Smooth muscle cell (in vitro differentiated cells): Measurements from ENCODE around the gene MICAL3. TPM values are rescaled to one million over a fixed set of nuclear protein-coding genes. Genes with fewer than 3 reads are reported as not detected.

ENCODE experiments used
- DNase-seq: peaks from one replicate; lab custom pipeline; 2025; ENCODE audit not compliant: unreplicated experiment; lab: John Stamatoyannopoulos, UW
- H2AFZ ChIP-seq: fragments of 200-600 bp; sonication (generic); 2 replicates; pipeline ENCODE4 v1.6.0; 2016; ENCODE audit warnings: antibody characterized with exemption, low read depth, mild to moderate bottlenecking
- H3F3A ChIP-seq: fragments of 200-600 bp; sonication (generic); 2 replicates; pipeline ENCODE4 v1.6.0; 2017; ENCODE audit warnings: antibody characterized with exemption, low read depth
- H3K27ac ChIP-seq: fragments of 200-600 bp; sonication (generic); 2 replicates; pipeline ENCODE4 v1.5.1; 2016; ENCODE audit warnings: low read depth, mild to moderate bottlenecking
- H3K27me3 ChIP-seq: fragments of 200-600 bp; sonication (generic); 2 replicates; pipeline ENCODE4 v1.6.1; 2016; ENCODE audit warnings: low read depth, mild to moderate bottlenecking
- H3K36me3 ChIP-seq: fragments of 200-600 bp; sonication (generic); 2 replicates; pipeline ENCODE4 v1.5.1; 2016; ENCODE audit warnings: low read depth
- H3K4me1 ChIP-seq: fragments of 200-600 bp; sonication (generic); 2 replicates; pipeline ENCODE4 v1.5.1; 2016; ENCODE audit warnings: low read depth
- H3K4me2 ChIP-seq: fragments of 200-600 bp; sonication (generic); 2 replicates; pipeline ENCODE4 v1.6.0; 2016; ENCODE audit warnings: mild to moderate bottlenecking
- H3K4me3 ChIP-seq: fragments of 200-600 bp; sonication (generic); 2 replicates; pipeline ENCODE4 v1.5.1; 2016; ENCODE audit warnings: mild to moderate bottlenecking
- H3K79me2 ChIP-seq: fragments of 200-600 bp; sonication (generic); 2 replicates; pipeline ENCODE4 v1.6.0; 2016; ENCODE audit warnings: low read depth, mild to moderate bottlenecking
- H3K9ac ChIP-seq: fragments of 200-600 bp; sonication (generic); 2 replicates; pipeline ENCODE4 v1.6.0; 2016; ENCODE audit warnings: low read depth
- H3K9me3 ChIP-seq: fragments of 200-600 bp; sonication (generic); replicated peaks from 2 replicates; pipeline ENCODE4 v1.5.1; 2016; ENCODE audit warnings: low read depth
- H4K20me1 ChIP-seq: fragments of 200-600 bp; sonication (generic); 2 replicates; pipeline ENCODE4 v1.6.0; 2016; ENCODE audit warnings: low read depth
- WGBS: methylation state at CpG from one replicate; pipeline ENCODE4 v1.1.7; 2016; ENCODE audit warnings: low lambda C conversion rate; 5-methylcytosine and 5-hydroxymethylcytosine counted together
- polyA plus RNA-seq: library from polyadenylated mRNA; unstranded; fragments of >200 nt; fragmentation: Nextera tagmentation; extraction: Ambion mirVana; gene quantifications from 2 replicates; pipeline ENCODE4 v1.2.1, GENCODE V29; 2016
- total RNA-seq: library from RNA; depleted of rRNA; stranded (reverse); fragments of >200 nt; gene quantifications from 2 replicates; pipeline ENCODE4 v1.2.3, GENCODE V29; 2014
- TF ChIP-seq, protein P1 (sequence below): fragments of 200-600 bp; sonication (generic); IDR thresholded peaks from 2 replicates; pipeline ENCODE4 v1.5.1; 2017; ENCODE audit warnings: borderline replicate concordance, mild to moderate bottlenecking, antibody characterized with exemption; ENCODE audit not compliant: insufficient read depth, poor library complexity, severe bottlenecking

The MICAL3 gene
- total and polyA plus RNA-seq, 2 experiments from 2014 or later = 3.1 to 28.6 TPM

DNA sequence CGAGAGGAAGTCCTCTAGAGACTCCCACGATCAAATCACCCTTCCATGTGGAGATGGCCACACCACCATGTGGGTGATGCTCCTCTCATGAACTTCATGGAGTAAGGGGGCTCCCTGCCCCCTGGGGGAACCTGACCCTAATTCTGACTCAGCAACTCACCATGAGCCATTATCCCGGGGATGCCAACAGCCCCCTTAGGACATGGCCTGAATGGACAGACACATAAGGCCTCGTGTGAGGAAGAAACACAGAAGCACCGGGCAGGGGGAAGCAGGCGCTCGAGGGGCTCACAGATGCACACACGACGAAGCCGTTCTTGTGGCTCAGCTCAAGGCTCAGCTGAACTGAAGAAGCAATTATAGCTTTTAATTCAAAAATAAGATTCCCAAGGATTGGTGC, 150.6 kb downstream of the MICAL3 start:
- H2AFZ ChIP-seq = no peak overlapping the region
- H3K4me1 ChIP-seq = no peaks in the 10 kb centered on the region
- H3K79me2 ChIP-seq = no peaks in the 10 kb centered on the region
- H3F3A ChIP-seq = no peaks in the 10 kb centered on the region
- H3K36me3 ChIP-seq = no peaks in the 10 kb centered on the region
- no peak overlapping the region for H3K27ac ChIP-seq
- no peak overlapping the region for H3K4me3 ChIP-seq
- H3K9ac ChIP-seq = no peak overlapping the region
- no peak for DNase-seq
- peaks cover 4% of the 10 kb centered on the region for H4K20me1 ChIP-seq
- no peak overlapping the region for H3K4me2 ChIP-seq
- 99% methylated on average over 10 of the region's 10 CpGs for WGBS
- H3K27me3 ChIP-seq = no peaks in the 10 kb centered on the region
- TF ChIP-seq, protein P1, sequence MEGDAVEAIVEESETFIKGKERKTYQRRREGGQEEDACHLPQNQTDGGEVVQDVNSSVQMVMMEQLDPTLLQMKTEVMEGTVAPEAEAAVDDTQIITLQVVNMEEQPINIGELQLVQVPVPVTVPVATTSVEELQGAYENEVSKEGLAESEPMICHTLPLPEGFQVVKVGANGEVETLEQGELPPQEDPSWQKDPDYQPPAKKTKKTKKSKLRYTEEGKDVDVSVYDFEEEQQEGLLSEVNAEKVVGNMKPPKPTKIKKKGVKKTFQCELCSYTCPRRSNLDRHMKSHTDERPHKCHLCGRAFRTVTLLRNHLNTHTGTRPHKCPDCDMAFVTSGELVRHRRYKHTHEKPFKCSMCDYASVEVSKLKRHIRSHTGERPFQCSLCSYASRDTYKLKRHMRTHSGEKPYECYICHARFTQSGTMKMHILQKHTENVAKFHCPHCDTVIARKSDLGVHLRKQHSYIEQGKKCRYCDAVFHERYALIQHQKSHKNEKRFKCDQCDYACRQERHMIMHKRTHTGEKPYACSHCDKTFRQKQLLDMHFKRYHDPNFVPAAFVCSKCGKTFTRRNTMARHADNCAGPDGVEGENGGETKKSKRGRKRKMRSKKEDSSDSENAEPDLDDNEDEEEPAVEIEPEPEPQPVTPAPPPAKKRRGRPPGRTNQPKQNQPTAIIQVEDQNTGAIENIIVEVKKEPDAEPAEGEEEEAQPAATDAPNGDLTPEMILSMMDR = no peak
- no peaks in the 10 kb centered on the region for H3K9me3 ChIP-seq

DNA sequence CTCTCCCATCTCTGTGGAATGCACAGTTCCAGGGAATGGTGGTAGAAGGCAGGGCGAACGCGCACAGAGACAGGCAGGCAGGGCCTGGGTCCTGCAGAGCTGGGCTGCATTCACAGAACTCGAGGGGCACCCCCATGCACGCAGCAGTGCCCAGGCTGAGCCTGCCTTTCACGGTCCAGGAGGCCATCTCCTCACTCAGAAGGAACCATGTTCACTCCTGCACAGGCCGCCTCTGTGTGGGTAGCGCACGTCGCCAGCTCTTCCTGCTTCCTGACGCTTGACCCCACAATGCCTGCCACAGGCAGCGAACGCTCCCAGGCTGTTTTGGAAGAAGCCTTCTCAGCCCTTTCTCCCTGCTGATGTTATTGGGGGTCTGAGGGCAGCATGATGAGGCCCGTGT, 151.2 kb downstream of the MICAL3 start:
- H3K27me3 ChIP-seq = no peaks in the 10 kb centered on the region
- no peak overlapping the region for H3K4me3 ChIP-seq
- DNase-seq = no peak
- no peaks in the 10 kb centered on the region for H3K4me1 ChIP-seq
- WGBS = 98% methylated on average over 14 of the region's 14 CpGs
- H3F3A ChIP-seq = no peaks in the 10 kb centered on the region
- TF ChIP-seq, protein P1 = no peak
- no peaks in the 10 kb centered on the region for H3K36me3 ChIP-seq
- no peaks in the 10 kb centered on the region for H3K9me3 ChIP-seq
- H3K9ac ChIP-seq = no peak overlapping the region
- H2AFZ ChIP-seq = no peak overlapping the region
- no peaks in the 10 kb centered on the region for H3K79me2 ChIP-seq
- no peak overlapping the region for H3K27ac ChIP-seq
- peaks cover 4% of the 10 kb centered on the region for H4K20me1 ChIP-seq
- no peak overlapping the region for H3K4me2 ChIP-seq

DNA sequence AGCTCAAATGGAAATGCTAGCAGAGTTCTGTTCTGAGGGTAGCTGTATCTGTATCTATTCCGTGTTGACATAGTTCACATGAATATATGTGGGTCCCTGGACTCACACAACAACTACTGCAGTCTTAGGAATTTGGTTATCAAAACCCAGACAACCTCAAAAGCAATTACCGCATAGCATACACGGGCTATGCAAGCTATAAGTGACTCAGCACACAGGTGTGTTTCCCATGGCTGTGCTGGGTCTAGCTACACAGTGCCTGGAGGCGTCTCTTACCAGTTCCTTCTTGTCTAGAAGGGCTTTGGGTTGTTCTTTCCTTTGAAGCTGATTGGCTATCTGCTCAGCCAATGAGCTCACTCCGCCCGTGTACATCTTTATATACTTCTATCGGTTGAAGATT, 151.9 kb downstream of the MICAL3 start:
- TF ChIP-seq, protein P1 = no peak
- Histone ChIP-seq H3F3A (no peaks in the 10 kb centered on the region), H3K9me3 (no peaks in the 10 kb centered on the region), H4K20me1 (peaks cover 4% of the 10 kb centered on the region), H3K27ac (peak overlapping the region; percentile 67), H3K4me1 (no peaks in the 10 kb centered on the region), H3K4me3 (no peak overlapping the region), H3K79me2 (no peaks in the 10 kb centered on the region), H3K4me2 (no peak overlapping the region), H3K27me3 (no peaks in the 10 kb centered on the region), H2AFZ (no peak overlapping the region), H3K36me3 (no peaks in the 10 kb centered on the region), H3K9ac (no peak overlapping the region)
- WGBS = 78% methylated on average over 7 of the region's 7 CpGs
- DNase-seq = no peak

DNA sequence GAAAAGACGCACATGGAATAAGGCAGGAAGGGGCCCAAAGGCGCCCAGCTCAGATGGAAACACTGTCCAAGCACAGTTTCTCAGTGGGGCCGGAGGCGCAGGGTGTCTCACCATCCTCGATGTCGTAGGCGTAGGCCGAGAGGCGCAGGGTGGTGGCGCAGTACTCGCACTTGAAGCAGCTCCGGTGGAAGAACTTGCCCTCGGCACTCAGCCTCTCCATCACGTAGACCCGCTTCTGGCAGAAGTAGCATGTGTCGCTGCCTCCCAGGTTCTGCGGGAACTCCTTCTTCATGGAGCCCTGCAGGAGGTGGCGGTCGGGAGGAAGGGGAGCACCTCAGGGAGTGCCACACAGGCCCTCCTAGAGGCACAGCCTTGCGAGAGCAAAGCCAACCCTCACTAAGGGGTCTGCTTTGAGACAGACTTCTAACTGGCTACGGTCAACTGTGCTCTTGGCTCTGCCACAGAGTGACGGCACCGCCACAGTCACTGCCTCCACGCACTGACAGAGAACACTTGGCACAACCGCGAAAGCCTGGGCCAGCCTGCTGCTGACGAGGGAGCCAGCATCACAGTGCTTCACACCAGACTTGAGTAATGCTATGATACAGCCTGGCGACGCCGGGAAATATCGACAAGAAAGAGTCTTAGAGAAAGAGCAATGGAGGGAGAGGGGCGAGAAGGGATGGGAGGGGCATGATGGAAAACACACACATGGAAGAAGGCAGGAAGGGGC, 152.5 kb downstream of the MICAL3 start:
- no peak for DNase-seq
- 98% methylated on average over 32 of the region's 32 CpGs for WGBS
- Histone ChIP-seq H3K9me3 (no peaks in the 10 kb centered on the region), H2AFZ (no peak overlapping the region), H3K9ac (no peak overlapping the region), H3K4me3 (no peak overlapping the region), H4K20me1 (peaks cover 4% of the 10 kb centered on the region), H3K4me1 (no peaks in the 10 kb centered on the region), H3K79me2 (no peaks in the 10 kb centered on the region), H3K4me2 (no peak overlapping the region), H3F3A (no peaks in the 10 kb centered on the region), H3K27me3 (no peaks in the 10 kb centered on the region), H3K36me3 (no peaks in the 10 kb centered on the region), H3K27ac (peak overlapping the region; percentile 67)
- TF ChIP-seq, protein P1 = no peak
